ENCODE results near the gene FRMPD4.

FRMPD4 gene

DNA sequence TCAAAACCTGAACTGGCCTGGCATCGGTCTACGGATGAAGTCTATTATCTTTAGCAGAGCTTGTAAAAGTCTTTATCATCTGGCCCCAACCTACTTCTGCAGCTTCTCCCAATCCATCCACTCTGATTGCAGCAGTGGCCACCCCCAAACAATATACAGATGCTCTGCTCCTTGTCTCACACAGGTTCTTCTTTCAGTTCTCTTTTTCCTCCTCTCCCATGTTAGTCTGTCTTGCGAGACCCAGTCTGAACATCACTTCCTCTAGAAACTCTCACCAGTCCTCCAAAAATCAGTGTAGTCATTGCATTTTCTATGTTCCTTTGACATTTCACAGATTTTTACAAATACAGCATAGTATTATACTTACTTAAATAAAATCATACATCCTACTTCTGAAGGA is 163.0 kb downstream of the FRMPD4 start:
- DNase-seq (ENCODE audit: low read depth in 2 of 2): no peak

DNA sequence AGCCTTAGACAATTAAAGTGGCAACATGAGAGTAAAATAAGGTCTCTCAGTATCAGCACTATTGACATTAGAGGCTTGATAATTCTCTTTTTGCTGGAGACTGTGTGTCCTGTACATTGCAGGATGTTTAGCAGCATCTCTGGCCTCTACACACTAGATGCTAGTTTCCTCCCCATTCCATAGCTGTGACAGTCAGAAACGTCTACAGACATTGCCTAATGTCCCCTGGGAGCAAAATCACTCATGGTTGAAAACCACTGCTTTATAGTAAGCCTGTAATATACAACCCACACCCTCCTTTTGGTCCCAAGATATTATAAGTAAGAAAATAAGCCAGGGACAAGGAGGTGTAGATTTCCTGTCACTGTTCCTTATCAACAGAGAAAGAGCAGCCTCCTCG is 166.0 kb downstream of the FRMPD4 start:
- DNase-seq (ENCODE audit: low read depth in 2 of 2): no peak

DNA sequence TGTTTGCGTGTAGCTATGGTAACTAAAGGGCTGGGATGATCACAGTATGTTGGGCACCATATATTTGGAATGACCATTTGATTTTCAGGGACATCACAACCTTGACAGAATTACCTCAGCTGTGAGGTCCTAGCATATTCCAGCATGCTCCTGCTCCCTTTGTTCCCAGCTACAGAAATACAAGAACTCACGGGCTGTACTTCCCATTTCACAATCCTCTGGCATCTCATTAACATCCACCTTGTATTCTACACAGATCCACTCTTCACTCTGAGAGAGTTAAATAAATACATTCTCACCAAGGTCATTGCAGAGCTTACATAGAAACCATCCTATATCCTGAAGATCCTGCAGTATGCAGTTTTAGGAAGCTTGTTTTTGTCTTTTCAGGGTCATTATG is 169.7 kb downstream of the FRMPD4 start:
- no peak for DNase-seq (ENCODE audit: low read depth in 2 of 2)

DNA sequence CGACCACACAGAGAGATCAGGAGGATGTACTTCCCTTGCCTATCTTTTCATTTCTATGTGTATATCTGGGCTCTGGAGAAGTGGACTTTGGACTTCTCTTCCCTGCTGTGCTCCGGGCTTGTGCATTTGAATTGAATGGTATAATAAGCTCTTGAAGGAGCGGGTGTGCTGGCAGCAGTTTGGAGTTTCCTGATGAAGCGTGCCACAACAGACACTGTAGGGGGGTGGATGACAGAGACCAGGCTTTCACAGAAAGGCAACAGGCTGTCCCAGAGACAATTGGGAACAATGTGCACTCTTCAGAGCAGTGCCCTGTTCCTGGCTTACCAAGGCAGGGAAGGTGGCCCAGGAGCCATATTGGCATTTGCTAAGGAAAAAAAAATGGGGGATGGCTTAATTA is 170.1 kb downstream of the FRMPD4 start:
- no peak for DNase-seq (ENCODE audit: low read depth in 2 of 2)

DNA sequence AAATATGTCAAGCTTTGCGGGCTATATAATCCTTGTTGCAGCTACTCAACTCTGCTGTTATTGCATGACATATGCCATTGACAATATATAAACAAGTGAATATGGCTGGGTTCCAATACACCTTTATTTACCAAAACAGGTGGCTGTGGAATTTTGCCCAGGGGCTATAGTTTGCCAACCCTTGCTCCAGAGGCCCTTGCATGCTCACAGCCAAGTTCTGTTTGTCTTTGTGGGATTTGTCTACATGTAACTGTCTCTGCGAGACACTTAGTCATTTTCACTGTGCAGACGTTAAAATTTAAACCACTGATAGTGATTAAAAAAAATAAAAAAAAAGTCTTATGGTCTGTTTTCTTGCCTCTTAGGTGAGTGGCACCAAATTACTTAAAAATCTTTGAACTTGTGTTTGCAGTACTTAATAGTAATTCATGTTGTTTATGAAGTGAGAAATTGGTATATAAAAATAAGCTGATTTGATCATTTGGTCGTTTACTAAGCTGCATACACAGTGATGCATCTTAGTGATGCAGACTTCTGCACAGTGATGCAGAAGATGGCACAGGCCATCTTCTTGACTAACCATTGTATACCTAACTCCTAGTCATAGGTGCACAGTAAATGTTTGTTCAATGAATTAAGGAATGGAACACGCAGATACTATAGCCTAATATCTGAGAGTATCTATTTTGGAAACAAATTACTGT is 170.9 kb downstream of the FRMPD4 start:
- DNase-seq (ENCODE audit: low read depth in 2 of 2): no peak

DNA sequence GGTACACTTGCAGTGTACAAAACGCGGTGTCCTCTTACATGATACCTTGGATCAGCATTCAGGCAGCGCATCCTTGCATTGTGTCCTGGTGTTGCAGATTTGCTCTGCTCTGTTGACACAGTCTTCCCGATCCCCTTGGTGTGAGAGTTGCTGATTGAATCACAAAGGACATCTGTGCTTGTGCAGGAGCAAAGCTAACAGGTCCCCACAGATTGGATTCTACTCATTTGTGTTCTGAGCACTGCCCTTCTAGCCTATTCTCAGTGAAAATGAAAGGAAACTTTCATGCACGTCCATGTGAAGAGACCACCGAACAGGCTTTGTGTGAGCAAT is 171.4 kb downstream of the FRMPD4 start:
- DNase-seq (ENCODE audit: low read depth in 2 of 2): no peak

DNA sequence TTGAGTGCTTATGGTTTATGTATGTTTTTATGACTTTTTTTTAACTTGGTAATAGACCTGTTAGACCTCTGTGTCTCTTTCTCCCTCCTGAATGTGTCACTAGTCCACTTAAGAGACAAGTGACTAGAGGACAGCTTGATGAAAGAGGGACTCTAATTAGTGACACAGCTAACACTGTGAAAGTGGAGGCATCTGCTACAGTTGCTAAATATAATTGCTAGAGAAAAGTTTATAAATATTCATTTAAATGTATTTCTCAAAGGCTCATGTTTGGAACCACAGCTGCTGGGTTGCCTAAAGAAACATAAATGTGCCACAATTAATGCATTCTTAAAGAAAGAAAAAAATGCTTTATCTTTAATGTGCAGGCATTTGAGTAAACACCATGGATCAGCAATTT is 176.4 kb downstream of the FRMPD4 start:
- DNase-seq (ENCODE audit: low read depth in 2 of 2): no peak

DNA sequence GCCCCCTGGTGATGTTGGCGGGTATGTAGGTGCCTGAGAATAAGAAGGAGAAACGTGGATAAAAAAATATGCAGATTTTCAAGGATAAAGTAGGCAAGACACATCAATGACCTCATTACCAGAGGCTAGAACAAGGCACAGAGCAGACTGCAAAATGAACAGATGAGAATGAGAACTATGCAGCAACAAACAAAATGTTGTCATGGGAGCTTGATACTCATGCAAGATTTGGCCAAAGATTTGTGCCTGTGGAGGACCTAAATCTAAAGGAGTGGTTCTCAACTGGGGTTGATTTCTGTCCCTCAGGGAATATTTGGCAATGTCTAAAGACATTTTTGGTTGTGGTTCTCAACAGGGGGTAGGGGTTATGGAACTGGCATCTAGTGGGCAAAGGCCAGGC is 177.3 kb downstream of the FRMPD4 start:
- no peak for DNase-seq (ENCODE audit: low read depth in 2 of 2)

DNA sequence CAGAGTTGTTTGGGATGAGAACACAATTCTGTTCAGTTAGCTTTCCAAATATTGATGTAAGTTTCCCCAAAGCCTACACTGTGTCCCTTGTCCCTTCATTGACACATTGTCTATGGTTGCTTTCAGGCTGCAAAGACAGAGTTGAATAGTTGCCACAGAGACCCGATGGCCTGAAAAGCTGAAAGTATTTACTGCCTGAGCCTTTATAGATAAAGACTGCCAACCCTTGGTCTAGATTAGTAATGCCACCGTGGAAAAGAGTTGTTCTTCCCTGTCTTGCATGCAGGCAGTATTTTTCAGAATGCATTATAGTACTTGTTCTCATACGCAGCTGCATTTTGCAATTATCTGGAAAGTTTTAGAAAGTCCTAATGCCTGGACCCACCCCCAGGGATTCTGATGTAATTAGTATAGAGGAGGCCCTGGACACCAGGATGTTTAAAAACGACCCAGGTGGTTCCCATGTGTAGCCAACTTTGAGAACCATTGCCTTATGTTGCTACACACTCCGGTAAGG is 180.8 kb downstream of the FRMPD4 start:
- DNase-seq (ENCODE audit: low read depth in 2 of 2): no peak

DNA sequence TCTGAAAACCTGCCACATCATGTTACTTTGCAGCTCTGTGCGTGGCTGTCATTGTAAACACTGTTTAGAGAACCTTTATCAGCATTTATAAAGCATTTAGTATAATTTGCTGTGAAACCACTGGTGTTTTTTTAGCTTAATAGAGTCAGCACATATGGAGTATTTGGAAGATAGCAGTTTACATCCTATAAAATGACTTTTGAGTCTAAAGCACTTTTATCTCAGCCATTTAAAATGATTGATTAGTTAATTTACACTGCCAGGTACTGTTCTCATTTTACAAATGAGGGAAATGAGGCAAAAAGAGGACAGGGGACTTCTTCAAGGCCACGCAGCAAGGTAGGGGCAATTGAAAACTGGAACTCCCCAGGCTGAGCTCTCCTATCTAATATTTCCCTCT is 181.7 kb downstream of the FRMPD4 start:
- DNase-seq (ENCODE audit: low read depth in 2 of 2): no peak

DNA sequence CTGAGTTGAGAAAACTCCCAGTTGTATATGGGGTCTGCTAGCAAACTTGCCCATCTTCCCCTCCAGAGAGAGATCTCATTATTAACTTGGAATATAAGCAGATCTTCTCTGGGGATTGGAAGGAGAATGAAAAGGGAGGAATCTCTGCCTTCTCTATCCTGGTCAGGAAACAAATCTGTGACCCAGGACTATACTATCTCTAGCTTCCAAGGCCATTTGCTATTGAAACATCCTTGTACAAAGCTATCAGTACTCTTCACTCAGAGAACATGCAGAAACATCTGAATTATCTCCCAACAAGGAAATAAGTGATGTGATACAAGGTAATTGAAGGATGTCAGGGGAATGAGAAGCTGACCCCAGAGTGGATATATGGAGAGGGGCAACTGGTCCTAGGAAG is 183.8 kb downstream of the FRMPD4 start:
- DNase-seq (ENCODE audit: low read depth in 2 of 2): no peak

DNA sequence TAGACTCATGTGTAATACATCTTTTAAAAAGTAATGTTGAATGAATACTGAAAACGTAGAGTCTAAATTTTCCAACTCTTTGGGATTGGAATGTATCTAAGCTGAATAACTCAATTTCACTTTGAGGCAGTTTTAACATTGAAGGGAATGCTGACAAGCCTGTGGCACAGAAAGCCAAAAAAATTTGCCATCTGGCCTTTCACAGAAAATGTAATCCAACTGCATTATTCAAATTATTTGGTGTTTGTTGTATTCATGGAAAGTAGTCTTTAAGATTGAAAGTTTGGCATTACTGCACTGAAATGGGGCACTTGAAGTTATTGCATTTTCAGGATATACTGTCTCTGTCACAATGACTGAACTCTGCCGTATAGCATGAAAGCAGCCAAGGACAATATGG is 186.9 kb downstream of the FRMPD4 start:
- DNase-seq (ENCODE audit: low read depth in 2 of 2): no peak

DNA sequence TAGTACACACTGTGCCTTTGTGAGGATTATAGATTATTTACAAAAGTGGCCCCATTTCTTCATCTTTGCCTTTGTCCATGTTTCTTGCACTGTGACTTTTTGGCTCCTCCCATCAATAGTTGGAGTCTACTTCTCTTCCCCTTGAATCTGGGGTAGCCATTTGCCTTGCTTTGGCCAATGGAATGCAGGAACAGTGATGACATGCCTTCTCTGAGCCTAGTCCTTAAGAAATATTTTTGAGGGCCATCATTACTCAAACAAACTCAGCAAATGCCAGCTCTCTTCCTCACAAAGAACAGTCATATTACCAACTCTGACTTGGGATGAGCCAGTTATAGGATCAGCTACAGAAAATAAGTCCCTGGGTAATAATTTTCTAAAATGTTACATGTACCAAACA is 189.6 kb downstream of the FRMPD4 start:
- no peak for DNase-seq (ENCODE audit: low read depth in 2 of 2)

DNA sequence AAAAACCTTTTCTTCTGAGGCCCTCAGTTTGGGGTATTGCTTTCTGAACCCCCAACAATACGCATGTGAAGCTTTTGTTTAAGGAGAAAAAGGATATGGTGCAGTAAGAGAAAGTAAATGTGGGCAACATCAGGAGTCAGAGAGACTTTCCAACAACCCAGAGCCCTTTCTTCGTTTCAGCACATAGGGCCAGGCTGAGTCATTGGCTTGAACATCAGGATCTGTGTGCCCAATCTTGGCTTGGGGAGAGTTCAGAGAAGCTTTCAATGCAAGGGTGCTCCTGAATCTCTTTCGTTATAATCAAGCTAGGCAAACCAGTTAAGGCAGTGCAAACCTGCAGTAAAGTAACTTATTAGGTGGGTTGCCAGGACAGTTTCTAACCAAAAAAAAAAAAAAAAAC is 191.2 kb downstream of the FRMPD4 start:
- DNase-seq (ENCODE audit: low read depth in 2 of 2): no peak

DNA sequence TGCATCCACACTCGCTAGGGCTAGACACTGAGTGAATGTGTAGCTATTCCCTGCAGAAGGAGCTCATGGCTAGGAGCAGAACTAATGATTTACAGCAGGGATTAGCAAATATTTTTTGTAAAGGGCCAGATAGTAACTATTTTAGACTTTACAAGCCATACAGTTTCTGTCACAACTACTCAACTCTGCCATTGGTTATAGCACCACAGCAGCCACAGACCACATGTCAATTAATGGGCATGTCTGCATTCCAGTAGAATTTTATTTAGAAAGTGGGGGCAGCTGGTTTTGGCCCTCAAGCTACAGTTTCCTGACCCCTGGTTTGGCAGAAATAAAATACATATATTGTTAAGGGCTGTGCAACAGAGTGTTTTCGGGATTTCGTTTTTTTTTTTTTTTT is 192.6 kb downstream of the FRMPD4 start:
- DNase-seq (ENCODE audit: low read depth in 2 of 2): no peak

DNA sequence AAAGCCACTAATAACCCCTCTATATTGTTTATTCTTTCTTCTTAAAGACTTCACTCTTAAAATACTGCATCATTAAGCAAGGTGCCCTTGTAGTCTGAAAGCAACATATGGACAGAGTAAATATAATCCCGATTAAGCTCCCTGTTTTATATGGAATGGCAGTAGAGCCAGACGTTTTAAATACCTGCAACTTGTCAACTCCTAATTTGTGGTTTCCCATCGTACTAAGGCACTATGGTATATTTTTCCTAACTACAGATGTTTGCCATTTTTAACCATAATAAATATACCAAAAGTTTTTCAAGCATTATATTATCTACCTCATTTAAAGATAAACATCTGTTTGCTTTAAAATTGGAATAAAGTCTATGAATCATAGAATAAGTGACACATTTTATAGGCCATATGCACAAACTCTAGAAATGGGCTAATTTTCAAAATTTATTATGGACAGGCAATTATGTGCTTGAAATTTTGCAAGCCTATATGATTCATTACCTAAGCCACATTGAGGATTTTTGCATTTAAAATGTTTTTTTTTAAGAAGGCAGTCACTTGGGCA is 194.6 kb downstream of the FRMPD4 start:
- DNase-seq (ENCODE audit: low read depth in 2 of 2): no peak

DNA sequence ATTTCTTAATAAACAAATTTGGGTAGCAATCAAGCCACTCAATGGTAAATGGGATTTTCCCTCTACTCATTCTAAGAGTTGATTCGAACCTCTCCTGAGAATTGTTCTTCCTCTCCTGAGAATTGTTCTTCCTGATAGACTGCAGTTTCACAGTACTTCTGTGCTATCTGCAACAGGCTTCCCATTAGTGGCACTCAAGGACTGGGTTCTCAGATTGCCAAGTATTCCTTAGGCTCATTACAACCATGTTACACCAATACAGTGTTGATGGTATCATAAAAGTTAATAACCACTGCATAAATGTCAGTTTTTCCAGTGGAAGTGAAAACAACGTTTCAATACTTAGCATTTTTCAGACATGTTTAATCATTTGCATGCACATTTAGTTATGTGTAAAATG is 201.6 kb downstream of the FRMPD4 start:
- DNase-seq (ENCODE audit: low read depth in 2 of 2): no peak

DNA sequence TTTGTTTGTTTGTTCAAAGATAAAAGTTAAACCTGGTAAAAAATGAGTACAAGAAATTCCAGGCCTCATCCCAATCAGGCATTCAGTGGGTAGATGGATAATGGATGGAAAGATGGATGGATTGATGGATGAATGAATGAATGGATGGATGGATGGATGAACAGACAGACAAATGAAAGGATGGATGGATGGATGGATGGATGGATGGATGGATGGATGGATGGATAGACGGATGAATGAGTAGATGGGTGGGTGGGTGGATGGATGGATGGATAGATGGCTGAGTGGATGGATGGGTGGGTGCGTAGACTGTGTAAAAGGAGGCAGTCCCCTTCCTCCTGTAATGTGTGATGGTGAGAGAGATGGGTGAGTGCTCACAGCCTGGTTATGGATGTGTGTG is 206.7 kb downstream of the FRMPD4 start:
- DNase-seq (ENCODE audit: low read depth in 2 of 2): no peak

DNA sequence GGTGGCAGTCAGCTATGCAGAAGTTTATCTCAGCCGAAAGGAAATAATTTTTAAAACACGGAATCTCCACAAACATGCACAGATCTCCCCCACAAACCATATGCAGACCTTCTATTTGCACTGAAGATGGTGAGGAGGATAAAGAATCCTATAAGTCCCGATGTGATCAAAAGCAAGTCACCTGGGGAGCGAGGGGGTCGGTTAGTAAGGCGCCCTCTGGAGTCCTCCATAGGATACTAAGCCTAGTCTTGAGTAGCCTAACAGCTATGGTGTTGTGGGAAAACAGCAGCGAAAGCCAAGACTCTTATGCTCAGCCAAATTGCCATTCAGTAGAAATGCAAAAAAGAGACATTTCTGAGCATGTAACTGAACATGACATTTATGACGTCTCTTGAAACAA is 210.9 kb downstream of the FRMPD4 start:
- DNase-seq (ENCODE audit: low read depth in 2 of 2): no peak

DNA sequence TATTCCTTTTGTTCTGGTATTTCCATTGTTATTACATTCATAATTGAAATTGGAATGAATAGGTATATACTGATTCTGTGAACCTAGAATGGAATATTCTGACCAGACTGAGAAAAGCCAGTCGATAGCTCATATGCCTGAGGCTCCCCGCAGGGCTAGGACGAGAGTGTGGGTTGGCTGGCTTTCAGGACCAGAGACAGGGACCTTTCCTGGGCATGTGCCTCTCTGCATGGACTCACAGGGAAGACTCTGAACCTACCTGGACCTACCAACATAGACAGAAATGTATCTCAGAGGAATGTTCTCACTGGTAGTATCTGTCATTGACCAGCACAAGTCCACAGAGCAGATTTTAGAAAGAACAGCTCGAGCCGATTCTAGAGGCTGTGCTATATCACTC is 214.6 kb downstream of the FRMPD4 start:
- no peak for DNase-seq (ENCODE audit: low read depth in 2 of 2)

DNA sequence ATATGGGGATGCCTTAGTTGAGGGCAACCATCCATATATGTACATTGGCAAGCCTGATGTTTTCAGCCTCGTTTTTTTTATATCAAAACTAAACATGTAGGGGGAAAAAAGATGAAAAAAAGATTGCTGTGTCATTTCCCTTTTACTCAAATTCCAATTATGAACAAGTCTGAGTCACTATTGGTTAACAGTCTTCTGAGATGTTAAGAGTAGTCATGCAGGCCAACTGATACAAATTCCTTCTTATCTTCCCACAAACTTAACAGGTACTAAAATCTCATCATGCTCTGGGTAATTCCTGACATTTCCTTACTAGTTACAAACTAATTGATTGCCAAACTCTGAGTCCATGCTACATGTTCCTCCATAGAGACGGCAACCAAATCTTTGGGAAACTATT is 222.1 kb downstream of the FRMPD4 start:
- DNase-seq (ENCODE audit: low read depth in 2 of 2): no peak

DNA sequence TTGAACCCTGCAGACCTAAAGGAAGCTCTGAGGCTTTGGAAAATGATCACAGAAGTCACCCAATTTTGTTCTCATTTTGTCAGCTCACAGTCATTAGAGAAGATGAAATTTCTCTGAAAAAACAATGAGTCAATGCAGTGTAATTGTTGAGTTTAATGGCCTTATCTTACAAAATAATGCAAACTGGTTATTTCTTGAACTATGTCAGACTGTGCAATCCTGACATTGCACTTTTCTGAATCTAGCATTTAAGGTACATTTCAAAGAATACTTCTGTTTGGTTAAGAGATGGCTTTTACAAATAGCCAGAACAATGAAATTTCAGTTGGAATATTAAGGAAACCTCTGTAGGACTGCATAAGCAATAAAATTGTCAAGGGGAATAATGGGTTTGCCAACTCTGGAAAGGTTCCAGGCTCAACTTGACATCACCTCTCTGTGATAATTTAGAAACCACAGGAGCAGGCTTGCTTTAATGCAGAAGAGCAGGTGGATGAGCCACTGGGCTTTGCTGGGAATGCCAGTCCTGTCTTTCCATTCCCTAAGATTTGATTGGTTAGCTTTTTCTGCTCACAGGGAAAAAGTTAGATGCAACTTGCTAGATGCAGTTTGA is 222.8 kb downstream of the FRMPD4 start:
- DNase-seq (ENCODE audit: low read depth in 2 of 2): no peak

DNA sequence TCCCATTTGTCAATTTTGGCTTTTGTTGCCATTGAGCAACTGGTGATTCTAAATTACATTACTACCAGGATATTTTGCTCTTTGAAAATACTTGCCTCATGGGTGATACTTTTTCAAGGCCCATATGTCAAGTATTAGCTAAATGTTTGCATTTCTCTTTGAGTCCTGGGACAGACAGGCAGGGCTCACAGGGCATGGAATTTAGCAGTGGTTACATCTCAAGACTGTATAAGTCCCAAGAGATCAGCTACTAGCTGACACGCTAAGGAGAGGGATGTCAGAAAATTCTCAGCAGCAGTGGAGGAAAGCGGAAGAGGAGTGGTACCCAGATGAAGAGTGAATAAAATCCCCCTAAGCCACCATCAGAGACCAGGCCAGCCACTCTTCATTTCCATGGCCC is 224.9 kb downstream of the FRMPD4 start:
- no peak for DNase-seq (ENCODE audit: low read depth in 2 of 2)

DNA sequence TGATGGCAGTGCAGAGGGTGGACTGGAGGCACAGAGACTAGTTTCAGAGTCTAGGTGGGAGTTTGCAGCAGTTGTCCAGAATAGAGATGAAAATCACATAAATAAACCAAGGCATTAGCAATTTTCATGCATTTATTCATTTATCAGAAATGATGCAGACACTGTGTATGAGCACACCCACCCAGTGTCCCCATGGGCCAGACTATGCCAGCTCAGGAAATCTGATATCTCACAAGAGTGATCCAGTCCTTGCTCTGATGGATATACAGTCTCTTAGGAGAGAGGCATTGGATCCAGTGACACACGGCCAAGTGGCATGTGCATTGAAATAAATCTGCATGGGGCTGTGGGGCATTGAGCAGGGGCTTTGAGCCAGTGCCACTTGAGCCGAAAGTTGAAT is 228.2 kb downstream of the FRMPD4 start:
- DNase-seq (ENCODE audit: low read depth in 2 of 2): no peak
